A549 (cell line): ENCODE measurements around the gene L3MBTL4. TPM values are rescaled to one million over a fixed set of nuclear protein-coding genes. Genes with fewer than 3 reads are reported as not detected.

ENCODE experiments used
- ATAC-seq, 2 experiments: fragments of 200-7000 bp in 1 of 2; fragments of >200 bp in 1 of 2; cut with Nextera tagmentation in 1 of 2; cut with Tn5 transposase in 1 of 2; 3 replicates each; pipeline versions ENCODE4 v1.8.0 to v1.9.1; 2018 to 2020; ENCODE audit warnings: mild to moderate bottlenecking in 1 of 2, moderate library complexity in 1 of 2
- CTCF ChIA-PET: fragments of 300-600 bp; sonication (Branson Sonifier 250); formaldehyde crosslinking; extraction: SDS; loops from one replicate; lab custom pipeline; 2021; ENCODE audit warnings: antibody characterized with exemption, inconsistent platforms; lab: Yijun Ruan, JAX
- POLR2A ChIA-PET: fragments of 350-600 bp; formaldehyde crosslinking; extraction: SDS; loops from one replicate; lab custom pipeline; 2021; ENCODE audit warnings: antibody characterized with exemption, inconsistent platforms; lab: Yijun Ruan, JAX
- DNase-seq, 2 experiments: peaks; one replicate each; pipeline versions ENCODE4 v3.0.0 to v3.0.0-alpha.2; 2011 to 2016; ENCODE audit warnings: low read depth in 1 of 2, low spot score in 1 of 2
- FAIRE-seq: peaks from 2 replicates; lab custom pipeline; 2011; peaks lifted over from hg19 to GRCh38; lab: Jason Lieb, UNC
- H3K27ac ChIP-seq, 2 experiments: fragments of >200 bp; sonication (Bioruptor Twin); formaldehyde crosslinking; 3 replicates each; pipeline ENCODE4 v1.5.1; 2016 to 2017
- H3K4me1 ChIP-seq: fragments of >200 bp; sonication (Bioruptor Twin); formaldehyde crosslinking; 3 replicates; pipeline ENCODE4 v1.6.1; 2016
- H3K4me2 ChIP-seq: fragments of >200 bp; sonication (Bioruptor Twin); formaldehyde crosslinking; 3 replicates; pipeline ENCODE4 v1.6.1; 2016
- H3K4me3 ChIP-seq: fragments of >200 bp; sonication (Bioruptor Twin); formaldehyde crosslinking; 3 replicates; pipeline ENCODE4 v1.5.1; 2016
- H3K9me3 ChIP-seq: fragments of >200 bp; sonication (Bioruptor Twin); formaldehyde crosslinking; 3 replicates; pipeline ENCODE4 v1.6.1; 2016
- BHLHE40 ChIP-seq: IDR thresholded peaks from 2 replicates; pipeline ENCODE4 v1.6.1; 2012; ENCODE audit warnings: low read depth, low read length, inconsistent platforms
- CBX2 ChIP-seq: fragments of 200-600 bp; sonication (generic); IDR thresholded peaks from 2 replicates; pipeline ENCODE4 v1.6.1; 2016; ENCODE audit warnings: low read depth, mild to moderate bottlenecking, borderline replicate concordance
- CBX8 ChIP-seq: fragments of 200-600 bp; sonication (generic); IDR thresholded peaks from 2 replicates; pipeline ENCODE4 v1.6.1; 2016
- CHD2 ChIP-seq: fragments of 150-350 bp; IDR thresholded peaks from 2 replicates; pipeline ENCODE4 v1.6.1; 2014; ENCODE audit warnings: low read length; ENCODE audit not compliant: partially characterized antibody
- CHD4 ChIP-seq: fragments of 200-600 bp; sonication (generic); IDR thresholded peaks from 2 replicates; pipeline ENCODE4 v1.6.1; 2016; ENCODE audit warnings: antibody characterized with exemption, mild to moderate bottlenecking, borderline replicate concordance
- E2F6 ChIP-seq: IDR thresholded peaks from 2 replicates; pipeline ENCODE4 v1.6.1; 2012; ENCODE audit warnings: low read depth, borderline replicate concordance
- EHMT2 ChIP-seq: fragments of 200-600 bp; sonication (generic); IDR thresholded peaks from 2 replicates; pipeline ENCODE4 v1.6.1; 2016; ENCODE audit warnings: antibody characterized with exemption, low read depth, mild to moderate bottlenecking, moderate library complexity
- GATA3 ChIP-seq: IDR thresholded peaks from 2 replicates; pipeline ENCODE4 v1.6.1; 2012; ENCODE audit warnings: borderline replicate concordance
- HDAC2 ChIP-seq: fragments of 200-600 bp; sonication (generic); IDR thresholded peaks from 2 replicates; pipeline ENCODE4 v1.6.1; 2016
- HES2 ChIP-seq: fragments of >200 bp; sonication (Bioruptor Twin); formaldehyde crosslinking; IDR thresholded peaks from 2 replicates; pipeline ENCODE4 v1.6.1; 2016
- HEYL ChIP-seq: fragments of 250-450 bp; sonication (Bioruptor Pico); IDR thresholded peaks from 2 replicates; pipeline ENCODE4 v1.8.0; 2021; ENCODE audit warnings: mild to moderate bottlenecking, moderate library complexity
- HMGXB4 ChIP-seq: fragments of 250-450 bp; sonication (Bioruptor Pico); IDR thresholded peaks from 2 replicates; pipeline ENCODE4 v1.5.0; 2021; ENCODE audit warnings: mild to moderate bottlenecking, moderate library complexity, borderline replicate concordance
- MAFK ChIP-seq: fragments of 450-650 bp; IDR thresholded peaks from 2 replicates; pipeline ENCODE4 v1.6.1; 2014; ENCODE audit not compliant: partially characterized antibody
- MAX ChIP-seq: IDR thresholded peaks from 2 replicates; pipeline ENCODE4 v1.6.1; 2012
- MAZ ChIP-seq: fragments of 150-350 bp; IDR thresholded peaks from 2 replicates; pipeline ENCODE4 v1.6.1; 2014; ENCODE audit warnings: antibody characterized with exemption, low read depth, low read length, borderline replicate concordance
- MYC ChIP-seq: IDR thresholded peaks from 2 replicates; pipeline ENCODE4 v1.6.1; 2012; ENCODE audit warnings: mild to moderate bottlenecking, inconsistent platforms, low read length, improper control_type of control experiment, borderline replicate concordance
- PBX3 ChIP-seq: IDR thresholded peaks from 2 replicates; pipeline ENCODE4 v1.6.1; 2012
- RFX5 ChIP-seq: fragments of 450-650 bp; IDR thresholded peaks from 2 replicates; pipeline ENCODE4 v1.7.1; 2014; ENCODE audit warnings: antibody characterized with exemption, mild to moderate bottlenecking, moderate library complexity
- USF2 ChIP-seq: fragments of 450-650 bp; IDR thresholded peaks from 2 replicates; pipeline ENCODE4 v1.6.1; 2014; ENCODE audit warnings: antibody characterized with exemption
- ZFP36 ChIP-seq: fragments of 450-650 bp; IDR thresholded peaks from 2 replicates; pipeline ENCODE4 v1.6.1; 2014; ENCODE audit warnings: borderline replicate concordance; ENCODE audit not compliant: partially characterized antibody
- ZSCAN20 ChIP-seq: fragments of 250-450 bp; sonication (Bioruptor Pico); IDR thresholded peaks from 2 replicates; pipeline ENCODE4 v1.8.0; 2022; ENCODE audit warnings: mild to moderate bottlenecking, moderate library complexity
- WGBS: methylation state at CpG from one replicate; pipeline ENCODE4 v1.1.6; 2017; ENCODE audit errors: missing lambda C conversion rate; 5-methylcytosine and 5-hydroxymethylcytosine counted together
- polyA plus RNA-seq, 4 experiments: library from polyadenylated mRNA; depleted of rRNA in 3 of 4; stranded (reverse); fragments of >200 nt; fragmentation: RNase III in 1 of 4; extraction: RNeasy Plus Mini Kit Qiagen cat#74134 plus additional on column Dnase treatment in 1 of 4; gene quantifications; 2 replicates in 3 of 4; 3 replicates in 1 of 4; pipeline ENCODE4 v1.2.3, GENCODE V29; 2011 to 2017

The L3MBTL4 gene
- polyA plus RNA-seq, 2 of the 4 experiments (the other 2 are of a cell fraction), result 0.03 to 0.06 TPM

GRCh38 chr18:6103741-6104140 is 311.0 kb downstream of the L3MBTL4 start:
- no peak for FAIRE-seq
- WGBS, result 8% methylated on average over 3 of the region's 3 CpGs

DNA sequence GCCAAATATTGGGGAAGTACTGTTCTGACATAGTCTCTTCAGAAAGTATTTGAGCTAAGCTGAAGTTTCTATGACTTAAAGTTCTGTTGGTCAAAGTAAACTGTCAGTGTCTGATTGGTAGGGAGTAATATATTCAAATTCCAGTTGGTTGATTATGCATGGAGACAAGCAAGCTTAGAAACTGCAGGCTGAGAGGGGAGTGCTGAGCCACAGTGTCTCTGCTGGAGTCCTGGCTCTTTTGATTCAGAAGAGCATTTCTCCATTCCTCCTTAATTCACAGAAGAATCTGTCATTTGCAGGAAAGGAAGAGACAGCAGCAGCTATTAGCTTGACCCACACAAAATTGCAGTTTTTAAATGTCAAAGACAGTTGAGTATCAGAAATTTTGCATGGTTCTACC is 318.0 kb downstream of the L3MBTL4 start:
- Histone ChIP-seq H3K9me3 (no peaks in the 10 kb centered on the region), H3K4me1 (no peaks in the 10 kb centered on the region), H3K4me3 (no peak overlapping the region), H3K27ac (no peak overlapping the region), H3K4me2 (no peak overlapping the region)
- TF ChIP-seq E2F6 (no peak), CHD4 (no peak), USF2 (no peak), HES2 (no peak), CBX8 (no peak), CBX2 (no peak), ZSCAN20 (CRISPR knock-in tag) (no peak), BHLHE40 (no peak), RFX5 (no peak), MYC (no peak), ZFP36 (no peak), CHD2 (no peak), PBX3 (no peak)
- FAIRE-seq (no peak), ATAC-seq (no peak), DNase-seq (no peak)
- CTCF ChIA-PET, result no interaction called here
- POLR2A ChIA-PET, result no interaction called here

More at GRCh38 chr18:6103741-6104140, 311.0 kb downstream of the L3MBTL4 start:
- ATAC-seq (no peak), DNase-seq (no peak)
- CTCF ChIA-PET, result no interaction called here
- Histone ChIP-seq H3K4me3 (no peak overlapping the region), H3K27ac (no peak overlapping the region), H3K4me2 (no peak overlapping the region), H3K4me1 (no peaks in the 10 kb centered on the region), H3K9me3 (no peaks in the 10 kb centered on the region)
- POLR2A ChIA-PET, result no interaction called here
- TF ChIP-seq BHLHE40 (no peak), HEYL (CRISPR knock-in tag) (no peak), MAFK (no peak)

DNA sequence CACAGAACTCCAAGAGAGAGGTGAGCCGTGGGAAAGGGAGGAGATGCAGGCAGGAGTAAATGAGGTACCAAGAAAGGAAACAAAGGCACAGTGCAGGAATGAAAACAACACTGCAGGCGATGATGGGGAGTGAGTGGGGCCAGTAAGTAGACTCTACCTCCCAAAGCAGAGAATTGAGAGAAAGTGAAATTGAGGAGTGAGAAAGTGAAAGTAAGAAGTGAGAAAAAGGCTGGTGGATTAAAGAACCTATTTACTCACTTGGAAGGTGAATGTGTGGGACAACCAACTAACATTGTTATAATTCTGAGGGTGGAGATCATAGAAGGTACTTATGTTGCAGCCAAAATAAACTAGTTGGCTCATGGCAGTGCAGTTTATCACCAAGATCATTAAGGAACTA is 326.3 kb downstream of the L3MBTL4 start:
- Histone ChIP-seq H3K4me3 (no peak overlapping the region), H3K9me3 (no peaks in the 10 kb centered on the region), H3K27ac (no peak overlapping the region), H3K4me1 (no peaks in the 10 kb centered on the region), H3K4me2 (peak overlapping the region; percentile 42; the same call in 2 of the 3 replicates)
- CTCF ChIA-PET, result no interaction called here
- POLR2A ChIA-PET, result no interaction called here
- DNase-seq (no peak), ATAC-seq (no peak), FAIRE-seq (no peak)
- 11% methylated on average over 2 of the region's 2 CpGs for WGBS
- no peak for TF ChIP-seq CHD4
- no peak for TF ChIP-seq HDAC2
- no peak for TF ChIP-seq HMGXB4 (CRISPR knock-in tag)
- TF ChIP-seq MAX, result no peak
- TF ChIP-seq E2F6, result no peak
- TF ChIP-seq GATA3, result no peak
- no peak for TF ChIP-seq EHMT2
- no peak for TF ChIP-seq MAFK
- TF ChIP-seq MAZ, result no peak
